Measurements from ENCODE around the gene MXD1. TPM values are rescaled to one million over a fixed set of nuclear protein-coding genes. Genes with fewer than 3 reads are reported as not detected.

The MXD1 gene
- total RNA-seq, 1 donor from 2014 or later = 10.9 TPM

- H3K9me3 Mint-ChIP-seq = no peaks in the 10 kb centered on the region
- ChIA-PET CTCF (no interaction called here), POLR2A (no interaction called here)
- H3K27ac Mint-ChIP-seq = no peak overlapping the region
- no peak for TF ChIP-seq CTCF (IDR thresholded peaks at IDR 0.05)
- peaks cover 3% of the 10 kb centered on the region for H3K4me1 Mint-ChIP-seq
- peaks cover 41% of the 10 kb centered on the region for H3K36me3 Mint-ChIP-seq (ENCODE audit: low read depth)
- H3K27me3 Mint-ChIP-seq = no peaks in the 10 kb centered on the region
- DNase-seq = no peak
- ATAC-seq (ENCODE audit: low read depth) = no peak
- intact Hi-C loops (cut with micrococcal nuclease) = no loop called here
- no peak overlapping the region for H3K4me3 Mint-ChIP-seq
Observed at GRCh38 chr2:69926849-69927515, 12.1 kb downstream of the MXD1 start.

- POLR2A ChIA-PET = interaction anchor here (0.5 kb wide), 1 partner anchor 191 kb away, joined by 3 read pairs; no protein-coding TSS in a partner anchor
Observed at GRCh38 chr2:69931832-69932595, 17.1 kb downstream of the MXD1 start.

GRCh38 chr2:69932596-69932922 is 17.6 kb downstream of the MXD1 start:
- Mint-ChIP-seq H3K4me3 (no peak overlapping the region), H3K27ac (no peak overlapping the region), H3K4me1 (peaks cover 10% of the 10 kb centered on the region), H3K27me3 (no peaks in the 10 kb centered on the region), H3K36me3 (ENCODE audit: low read depth) (peaks cover 53% of the 10 kb centered on the region), H3K9me3 (no peaks in the 10 kb centered on the region)
- ChIA-PET POLR2A (interaction anchor here (1.2 kb wide), 1 partner anchor 209 kb away, joined by 5 read pairs; no protein-coding TSS in a partner anchor), CTCF (no interaction called here)
- intact Hi-C loops (cut with micrococcal nuclease) = no loop called here
- no peak for DNase-seq
- TF ChIP-seq CTCF (IDR thresholded peaks at IDR 0.05) = no peak
- no peak for ATAC-seq (ENCODE audit: low read depth)

More at GRCh38 chr2:69931832-69932595, 17.1 kb downstream of the MXD1 start:
- H3K27me3 Mint-ChIP-seq = no peaks in the 10 kb centered on the region
- peaks cover 51% of the 10 kb centered on the region for H3K36me3 Mint-ChIP-seq (ENCODE audit: low read depth)
- no peak overlapping the region for H3K4me3 Mint-ChIP-seq
- intact Hi-C loops (cut with micrococcal nuclease) = no loop called here
- ATAC-seq (ENCODE audit: low read depth) = no peak
- CTCF ChIA-PET = no interaction called here
- TF ChIP-seq CTCF (IDR thresholded peaks at IDR 0.05) = no peak
- H3K27ac Mint-ChIP-seq = no peak overlapping the region
- peaks cover 10% of the 10 kb centered on the region for H3K4me1 Mint-ChIP-seq
- H3K9me3 Mint-ChIP-seq = no peaks in the 10 kb centered on the region
- DNase-seq = no peak

GRCh38 chr2:69933254-69933828 is 18.4 kb downstream of the MXD1 start:
- Mint-ChIP-seq H3K27me3 (no peaks in the 10 kb centered on the region), H3K9me3 (no peaks in the 10 kb centered on the region), H3K36me3 (ENCODE audit: low read depth) (peaks cover 57% of the 10 kb centered on the region), H3K27ac (no peak overlapping the region), H3K4me3 (no peak overlapping the region), H3K4me1 (peaks cover 10% of the 10 kb centered on the region)
- CTCF ChIA-PET = no interaction called here
- ATAC-seq (ENCODE audit: low read depth) (no peak), DNase-seq (no peak)
- no peak for TF ChIP-seq CTCF (IDR thresholded peaks at IDR 0.05)
- POLR2A ChIA-PET = interaction anchor here (1.2 kb wide), 1 partner anchor 209 kb away, joined by 5 read pairs; no protein-coding TSS in a partner anchor
- intact Hi-C loops (cut with micrococcal nuclease) = no loop called here

Data from activated B cell treated with CpG ODN at 0.5 μM for 24 hours (primary cell).